ENCODE data around the gene TRABD2A.

The TRABD2A gene

DNA sequence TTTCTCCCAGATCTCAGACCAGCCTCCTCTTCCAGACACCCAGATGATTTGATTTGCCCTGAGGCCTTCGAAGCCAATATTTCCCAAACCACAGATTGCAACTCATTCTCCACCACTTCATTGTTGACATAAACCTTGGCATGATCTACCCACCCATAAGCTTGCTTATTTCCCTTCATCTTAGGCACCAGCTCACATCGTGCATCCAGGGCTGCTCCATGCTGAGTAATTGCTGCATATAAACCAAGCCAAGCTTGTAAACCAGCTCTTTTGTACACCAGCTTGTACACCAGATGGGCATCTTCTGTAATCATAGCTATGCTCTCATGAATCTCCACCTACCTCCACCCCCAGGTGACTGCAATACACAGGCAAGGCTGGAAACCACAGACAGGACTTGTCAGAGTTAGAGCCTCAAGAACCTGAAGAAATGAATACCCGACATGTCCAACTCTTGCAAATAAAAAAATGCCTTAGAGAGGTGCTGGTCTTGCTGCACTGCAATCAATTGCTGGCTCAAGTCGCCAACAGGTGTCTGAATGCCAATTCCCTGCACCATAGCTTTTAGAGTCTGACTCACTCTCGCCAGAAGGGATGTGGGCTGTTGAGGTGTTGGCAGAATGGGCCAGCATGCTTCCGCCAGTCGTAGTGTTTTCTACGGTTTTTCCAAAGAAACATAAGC, 31.5 kb downstream of the TRABD2A start:
- DNase-seq: no peak

DNA sequence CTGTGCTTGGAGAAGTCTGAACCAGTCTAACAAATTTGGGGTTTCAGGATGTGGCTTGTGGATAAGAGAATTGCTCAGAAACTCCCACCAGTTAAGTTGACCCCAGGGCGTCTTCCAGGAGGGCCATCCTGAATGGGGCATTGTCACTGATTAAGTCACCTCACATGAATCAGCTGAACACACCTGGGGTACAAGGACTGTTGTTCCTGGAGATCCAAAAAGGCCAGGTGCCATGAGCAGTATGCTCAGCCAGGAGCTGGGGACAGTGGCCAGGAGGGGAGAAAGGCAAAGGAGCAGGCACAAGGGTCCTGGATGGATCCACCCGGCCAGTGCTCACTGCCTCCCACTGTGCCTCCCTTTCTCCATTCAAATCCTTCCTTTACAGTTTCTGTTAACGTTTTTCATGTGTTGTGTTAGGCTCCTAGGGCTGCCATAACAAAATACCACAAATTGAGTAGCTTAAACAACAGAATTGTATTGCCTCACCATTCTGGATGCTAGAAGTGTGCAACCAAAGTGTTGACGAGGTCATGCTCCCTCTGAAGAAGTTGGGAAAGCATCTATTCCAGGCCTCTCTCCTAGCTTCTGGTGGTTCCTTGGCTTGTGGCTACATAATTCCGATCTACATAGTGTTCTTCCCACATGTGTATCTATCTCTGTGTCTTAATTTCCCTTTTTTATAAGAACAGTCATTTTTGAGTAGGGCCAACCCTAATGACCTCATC, 33.4 kb downstream of the TRABD2A start:
- no peak for DNase-seq

- DNase-seq: no peak
Observed at GRCh38 chr2:84846741-84847142, 34.1 kb downstream of the TRABD2A start.

- DNase-seq: no peak
Observed at GRCh38 chr2:84846041-84846663, 34.7 kb downstream of the TRABD2A start.

DNA sequence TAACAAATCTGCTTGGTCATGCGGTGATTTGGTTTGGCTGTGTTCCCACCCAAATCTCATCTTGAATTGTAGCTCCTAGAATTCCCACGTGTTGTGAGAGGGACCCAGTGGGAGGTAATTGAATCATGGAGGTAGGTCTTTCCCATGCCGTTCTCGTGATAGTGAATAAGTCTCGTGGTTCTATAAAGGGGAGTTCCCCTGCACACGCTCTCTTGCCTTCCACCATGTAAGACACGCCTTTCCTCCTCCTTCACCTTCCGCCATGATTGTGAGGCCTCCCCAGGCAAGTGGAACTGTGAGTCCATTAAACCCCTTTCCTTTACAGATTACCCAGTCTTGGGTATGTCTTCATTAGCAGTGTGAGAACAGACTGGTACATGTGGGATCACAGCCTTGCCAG, 36.7 kb downstream of the TRABD2A start:
- no peak for DNase-seq

- DNase-seq: no peak
Observed at GRCh38 chr2:84841577-84841976, 39.3 kb downstream of the TRABD2A start.

GRCh38 chr2:84840306-84840705, 40.6 kb downstream of the TRABD2A start:
- no peak for DNase-seq

DNA sequence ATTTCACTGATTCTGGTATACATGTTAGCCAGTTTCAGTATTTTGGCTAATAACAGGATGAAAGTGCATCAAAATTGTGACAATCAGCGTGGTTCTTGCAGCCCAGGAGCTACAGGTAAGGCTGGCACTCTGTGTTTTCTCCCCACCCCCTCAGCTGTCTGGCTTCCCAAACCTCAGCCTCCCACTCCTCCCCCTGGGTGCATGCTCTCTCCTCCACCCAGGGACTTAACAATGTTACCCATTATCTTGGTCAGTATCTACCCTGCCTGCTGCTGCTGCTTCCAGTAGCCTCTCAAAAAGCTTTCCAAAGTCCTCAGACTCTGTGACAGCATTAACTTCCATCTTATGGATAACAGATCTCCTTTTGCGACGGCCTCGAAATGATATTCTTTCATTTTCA, 41.0 kb downstream of the TRABD2A start:
- no peak for DNase-seq

GRCh38 chr2:84838434-84839145, 42.3 kb downstream of the TRABD2A start:
- DNase-seq: no peak

GRCh38 chr2:84836215-84836614, 44.7 kb downstream of the TRABD2A start:
- DNase-seq: no peak

DNA sequence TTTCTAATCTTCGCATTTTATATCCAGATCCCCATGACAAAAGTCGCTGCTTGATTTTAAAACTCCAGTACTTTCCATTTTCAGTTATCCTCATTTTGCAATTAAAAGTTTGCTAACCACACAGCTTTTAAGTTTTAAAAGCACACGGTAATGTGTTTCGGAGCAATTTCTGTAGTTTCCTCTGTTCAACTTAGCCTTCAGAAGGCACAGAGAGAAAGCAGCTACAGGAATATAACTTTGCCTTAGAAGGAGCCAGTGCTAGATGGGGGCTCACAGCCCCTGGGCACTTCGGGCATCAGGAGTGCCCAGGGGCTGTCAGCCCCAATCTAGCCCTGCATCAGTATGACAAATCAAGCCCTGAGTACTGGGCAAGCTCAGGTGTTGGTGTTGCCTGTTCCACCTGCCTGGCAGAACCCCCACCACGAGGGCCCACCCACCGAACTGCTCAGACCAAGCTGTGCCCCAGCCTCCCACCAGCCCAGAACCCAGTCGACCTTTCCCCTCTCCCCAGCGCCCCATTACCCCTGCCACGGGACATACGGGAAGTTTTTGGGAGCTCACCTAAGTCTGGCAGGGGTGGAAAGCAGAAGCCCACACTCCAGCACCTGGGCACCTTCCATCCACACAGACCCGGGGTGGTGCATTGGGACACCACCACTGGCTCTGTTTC, 47.3 kb downstream of the TRABD2A start:
- no peak for DNase-seq

DNA sequence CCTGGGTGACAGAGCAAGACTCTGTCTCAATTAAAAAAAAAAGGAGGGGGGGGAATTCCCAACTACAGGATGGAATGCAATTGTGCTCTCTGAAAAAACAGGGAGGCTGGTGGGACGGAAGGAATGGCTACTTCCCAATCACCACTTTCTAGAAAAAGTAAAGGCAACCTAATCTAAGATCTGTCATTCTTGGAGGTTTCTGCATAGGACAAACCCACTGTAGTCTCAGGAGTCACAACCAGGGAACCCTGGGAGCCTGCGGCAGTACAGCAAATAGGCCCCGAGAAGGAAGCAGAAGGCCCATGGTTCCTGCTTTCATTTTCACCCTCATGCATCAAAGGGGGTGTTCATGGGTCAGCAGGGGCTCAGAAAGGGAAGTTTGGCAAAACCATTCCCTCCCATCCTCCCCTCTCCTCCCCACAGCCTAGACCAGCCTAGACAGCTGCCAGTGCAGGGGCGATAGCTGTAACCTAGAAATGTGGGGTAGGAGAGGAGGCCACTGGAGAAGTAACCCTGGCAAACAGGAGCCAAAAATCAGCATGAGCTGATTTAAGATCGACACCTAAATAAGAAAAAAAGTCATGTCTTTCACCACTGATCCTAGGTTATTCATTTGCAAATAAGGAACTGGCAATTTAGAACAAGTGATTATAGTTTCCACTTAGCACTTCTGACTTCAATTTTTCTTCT, 48.0 kb downstream of the TRABD2A start:
- DNase-seq: no peak

- DNase-seq: no peak
Observed at GRCh38 chr2:84830758-84831500, 50.0 kb downstream of the TRABD2A start.

GRCh38 chr2:84830095-84830494, 50.8 kb downstream of the TRABD2A start:
- no peak for DNase-seq

- no peak for DNase-seq
Observed at GRCh38 chr2:84829693-84830092, 51.2 kb downstream of the TRABD2A start.

DNA sequence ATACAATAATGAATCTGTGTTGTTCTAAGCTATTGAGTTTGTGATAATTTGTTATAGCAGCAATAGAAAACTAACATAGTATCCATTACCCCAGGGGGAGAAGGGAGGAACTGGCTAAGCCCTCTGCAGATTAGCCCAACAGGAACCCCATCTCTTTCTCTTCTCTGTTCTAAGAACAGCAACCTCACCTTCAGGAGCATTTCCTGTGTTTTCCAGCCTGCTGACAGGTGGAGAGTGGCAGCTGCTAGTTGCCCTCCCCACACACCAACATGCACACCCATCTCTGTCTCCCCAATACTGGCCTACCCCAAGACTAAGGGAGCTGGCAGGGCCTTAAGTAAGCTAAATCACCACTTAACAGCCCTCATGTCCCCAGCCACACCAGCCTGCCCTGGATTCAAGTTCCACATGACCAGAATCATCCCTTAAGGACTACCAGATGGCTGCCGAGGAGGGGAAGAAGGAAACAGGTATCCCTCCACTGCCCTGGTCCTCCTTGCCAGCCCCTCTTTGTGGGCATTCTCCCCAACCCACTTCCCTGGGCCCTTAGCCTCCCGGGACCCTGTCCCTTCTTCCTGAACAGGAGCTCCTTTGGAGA, 52.8 kb downstream of the TRABD2A start:
- DNase-seq: no peak

- DNase-seq: no peak
Observed at GRCh38 chr2:84823788-84824187, 57.1 kb downstream of the TRABD2A start.

- no peak for DNase-seq
Observed at GRCh38 chr2:84823229-84823628, 57.7 kb downstream of the TRABD2A start.

GRCh38 chr2:84821806-84822205, 59.1 kb downstream of the TRABD2A start:
- no peak for DNase-seq

- no peak for DNase-seq
Observed at GRCh38 chr2:84817239-84817655, 63.6 kb downstream of the TRABD2A start.

- DNase-seq: no peak
Observed at GRCh38 chr2:84816426-84817026, 64.4 kb downstream of the TRABD2A start.
